Measurements from ENCODE around the gene PRKCH.

PRKCH gene

DNA sequence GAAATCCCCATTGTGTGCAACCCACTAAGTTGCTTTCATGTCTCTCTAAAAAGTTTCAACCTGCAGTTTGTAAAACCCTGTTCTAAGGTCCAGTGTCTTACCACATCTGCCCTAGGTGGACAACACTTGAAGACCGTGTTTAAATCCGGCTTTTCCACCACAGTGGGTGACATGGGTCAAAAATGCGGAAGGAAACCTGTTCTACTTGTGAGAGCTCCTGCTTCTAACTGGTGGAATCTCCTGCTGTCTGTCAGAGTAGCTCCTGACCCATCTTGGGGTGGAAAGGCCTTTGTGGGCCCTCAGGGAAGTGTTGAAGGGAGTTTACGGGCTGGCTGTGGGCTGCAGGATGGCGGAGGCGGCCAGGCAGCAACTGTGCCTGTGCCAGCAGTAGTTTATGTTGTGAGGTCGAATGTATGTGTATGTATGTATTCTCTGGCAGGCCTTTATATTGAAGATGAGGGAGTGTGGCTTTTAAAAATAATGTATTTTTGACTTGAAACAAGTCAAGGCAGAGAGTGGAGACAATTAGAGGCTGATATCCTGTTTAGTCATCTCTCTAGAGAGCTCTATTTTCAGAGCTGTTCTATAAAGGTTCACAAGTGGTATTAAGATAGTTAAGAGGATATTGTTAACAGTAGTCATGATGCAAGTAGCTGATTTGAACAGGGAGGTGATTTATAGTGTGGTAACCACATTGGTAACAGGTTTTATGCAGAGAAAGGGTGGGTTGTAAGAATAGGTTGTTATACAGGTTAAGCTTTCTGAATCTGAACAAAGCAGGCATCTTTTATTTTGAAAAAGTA is 67.0 kb downstream of the PRKCH start:
- H3K79me2 ChIP-seq (ENCODE audit: low read length): no peaks in the 10 kb centered on the region
- H3K4me2 ChIP-seq (ENCODE audit: low read length): no peak overlapping the region
- H3K4me1 ChIP-seq (ENCODE audit: low read length): no peaks in the 10 kb centered on the region
- no peak overlapping the region for H2AFZ ChIP-seq (ENCODE audit: low read depth, low read length)
- no peak overlapping the region for H3K4me3 ChIP-seq (ENCODE audit: low read length)
- H3K27ac ChIP-seq (ENCODE audit: low read length): no peak overlapping the region
- no peaks in the 10 kb centered on the region for H4K20me1 ChIP-seq (ENCODE audit: insufficient read depth, low read length)
- H3K27me3 ChIP-seq (ENCODE audit: low read depth, low read length): peaks cover 17% of the 10 kb centered on the region; the same call in 1 of the 2 replicates
- H3K36me3 ChIP-seq (replicated peaks; ENCODE audit: low read depth, low read length): no peaks in the 10 kb centered on the region
- no peak overlapping the region for H3K9ac ChIP-seq (ENCODE audit: low read length)
- TF ChIP-seq, protein P1, sequence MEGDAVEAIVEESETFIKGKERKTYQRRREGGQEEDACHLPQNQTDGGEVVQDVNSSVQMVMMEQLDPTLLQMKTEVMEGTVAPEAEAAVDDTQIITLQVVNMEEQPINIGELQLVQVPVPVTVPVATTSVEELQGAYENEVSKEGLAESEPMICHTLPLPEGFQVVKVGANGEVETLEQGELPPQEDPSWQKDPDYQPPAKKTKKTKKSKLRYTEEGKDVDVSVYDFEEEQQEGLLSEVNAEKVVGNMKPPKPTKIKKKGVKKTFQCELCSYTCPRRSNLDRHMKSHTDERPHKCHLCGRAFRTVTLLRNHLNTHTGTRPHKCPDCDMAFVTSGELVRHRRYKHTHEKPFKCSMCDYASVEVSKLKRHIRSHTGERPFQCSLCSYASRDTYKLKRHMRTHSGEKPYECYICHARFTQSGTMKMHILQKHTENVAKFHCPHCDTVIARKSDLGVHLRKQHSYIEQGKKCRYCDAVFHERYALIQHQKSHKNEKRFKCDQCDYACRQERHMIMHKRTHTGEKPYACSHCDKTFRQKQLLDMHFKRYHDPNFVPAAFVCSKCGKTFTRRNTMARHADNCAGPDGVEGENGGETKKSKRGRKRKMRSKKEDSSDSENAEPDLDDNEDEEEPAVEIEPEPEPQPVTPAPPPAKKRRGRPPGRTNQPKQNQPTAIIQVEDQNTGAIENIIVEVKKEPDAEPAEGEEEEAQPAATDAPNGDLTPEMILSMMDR (IDR thresholded peaks at IDR 0.05; ENCODE audit: low read depth, low read length): no peak
- no peak for TF ChIP-seq EZH2phosphoT487 (IDR thresholded peaks at IDR 0.05; ENCODE audit: low read depth)
- H3K9me3 ChIP-seq (ENCODE audit: insufficient read depth, low read length): no peaks in the 10 kb centered on the region

DNA sequence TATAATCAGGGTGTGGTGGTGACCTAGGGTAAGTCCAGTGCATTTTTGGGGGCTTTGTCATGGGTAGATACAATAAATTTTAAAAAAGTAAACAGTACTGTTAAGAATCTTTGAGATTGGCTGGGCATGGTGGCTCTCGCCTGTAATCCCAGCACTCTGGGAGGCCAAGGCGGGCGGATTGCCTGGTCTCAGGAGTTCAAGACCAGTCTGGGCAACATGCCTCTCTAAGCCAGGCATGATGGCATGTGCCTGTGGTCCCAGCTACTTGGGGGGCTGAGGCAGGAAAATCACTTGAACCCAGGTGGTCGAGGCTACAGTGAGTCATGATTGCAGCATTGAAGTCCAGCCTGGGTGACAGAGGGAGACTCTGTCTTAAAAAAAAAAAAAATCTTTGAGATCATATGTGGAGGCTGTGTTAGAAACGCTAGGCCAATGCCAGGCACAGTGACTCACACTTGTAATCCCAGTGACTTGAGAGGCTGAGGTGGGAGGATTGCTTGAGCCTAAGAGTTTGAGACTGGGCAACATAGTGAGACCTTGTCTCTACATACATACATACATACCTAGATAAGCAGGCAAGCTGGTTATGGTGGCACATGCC is 67.7 kb downstream of the PRKCH start:
- H2AFZ ChIP-seq (ENCODE audit: low read depth, low read length): no peak overlapping the region
- H3K27me3 ChIP-seq (ENCODE audit: low read depth, low read length): peaks cover 11% of the 10 kb centered on the region; the same call in 1 of the 2 replicates
- no peak overlapping the region for H3K27ac ChIP-seq (ENCODE audit: low read length)
- no peaks in the 10 kb centered on the region for H3K36me3 ChIP-seq (replicated peaks; ENCODE audit: low read depth, low read length)
- H4K20me1 ChIP-seq (ENCODE audit: insufficient read depth, low read length): no peaks in the 10 kb centered on the region
- H3K4me2 ChIP-seq (ENCODE audit: low read length): no peak overlapping the region
- TF ChIP-seq, protein P1 (IDR thresholded peaks at IDR 0.05; ENCODE audit: low read depth, low read length): no peak
- TF ChIP-seq EZH2phosphoT487 (IDR thresholded peaks at IDR 0.05; ENCODE audit: low read depth): no peak
- no peaks in the 10 kb centered on the region for H3K79me2 ChIP-seq (ENCODE audit: low read length)
- no peak overlapping the region for H3K9ac ChIP-seq (ENCODE audit: low read length)
- no peak overlapping the region for H3K4me3 ChIP-seq (ENCODE audit: low read length)
- no peaks in the 10 kb centered on the region for H3K9me3 ChIP-seq (ENCODE audit: insufficient read depth, low read length)
- no peaks in the 10 kb centered on the region for H3K4me1 ChIP-seq (ENCODE audit: low read length)

DNA sequence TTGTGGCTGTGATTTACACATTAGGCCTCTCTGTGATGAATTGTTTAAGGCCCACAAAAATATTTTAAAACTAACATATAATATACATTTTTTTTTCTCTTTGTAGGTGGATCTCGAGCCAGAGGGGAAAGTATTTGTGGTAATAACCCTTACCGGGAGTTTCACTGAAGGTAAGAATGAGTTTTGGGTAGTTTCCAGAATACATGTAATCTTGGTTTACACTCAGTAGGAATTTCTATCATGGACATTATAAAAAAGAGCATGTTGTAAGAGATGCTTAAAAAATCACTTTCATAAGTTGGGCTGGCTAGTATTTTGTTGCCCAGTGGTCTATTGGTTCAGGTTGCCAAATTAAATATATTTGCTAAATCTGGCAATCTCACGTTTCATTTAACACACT is 69.7 kb downstream of the PRKCH start:
- no peaks in the 10 kb centered on the region for H4K20me1 ChIP-seq (ENCODE audit: insufficient read depth, low read length)
- no peak overlapping the region for H3K9ac ChIP-seq (ENCODE audit: low read length)
- no peaks in the 10 kb centered on the region for H3K79me2 ChIP-seq (ENCODE audit: low read length)
- no peaks in the 10 kb centered on the region for H3K4me1 ChIP-seq (ENCODE audit: low read length)
- H3K4me3 ChIP-seq (ENCODE audit: low read length): no peak overlapping the region
- no peak overlapping the region for H2AFZ ChIP-seq (ENCODE audit: low read depth, low read length)
- H3K27ac ChIP-seq (ENCODE audit: low read length): no peak overlapping the region
- H3K36me3 ChIP-seq (replicated peaks; ENCODE audit: low read depth, low read length): no peaks in the 10 kb centered on the region
- peaks cover 1% of the 10 kb centered on the region; the same call in 1 of the 2 replicates for H3K27me3 ChIP-seq (ENCODE audit: low read depth, low read length)
- H3K9me3 ChIP-seq (ENCODE audit: insufficient read depth, low read length): no peaks in the 10 kb centered on the region
- no peak overlapping the region for H3K4me2 ChIP-seq (ENCODE audit: low read length)
- TF ChIP-seq, protein P1 (IDR thresholded peaks at IDR 0.05; ENCODE audit: low read depth, low read length): no peak
- no peak for TF ChIP-seq EZH2phosphoT487 (IDR thresholded peaks at IDR 0.05; ENCODE audit: low read depth)

DNA sequence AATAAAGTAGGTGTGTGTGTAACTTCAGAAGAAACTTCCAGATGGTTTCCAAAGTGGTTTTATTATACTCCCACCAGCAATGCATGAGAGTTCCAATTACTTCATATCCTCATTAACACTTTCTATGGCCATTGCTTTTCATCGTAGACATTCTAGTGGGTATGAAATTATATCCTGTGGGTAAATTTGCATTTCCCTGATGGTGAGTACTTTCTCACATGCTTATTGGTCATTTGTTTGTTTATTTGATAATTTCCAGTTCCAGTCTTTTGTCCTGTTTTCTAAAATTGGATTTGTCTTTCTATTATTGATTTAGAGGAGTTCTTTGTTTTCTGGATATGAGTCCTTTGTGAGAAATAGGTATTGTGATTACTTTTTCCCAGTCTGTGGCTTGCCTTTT is 70.9 kb downstream of the PRKCH start:
- Histone ChIP-seq H3K4me1 (ENCODE audit: low read length) (no peaks in the 10 kb centered on the region), H3K27ac (ENCODE audit: low read length) (no peak overlapping the region), H3K36me3 (replicated peaks; ENCODE audit: low read depth, low read length) (no peaks in the 10 kb centered on the region), H3K9me3 (ENCODE audit: insufficient read depth, low read length) (no peaks in the 10 kb centered on the region), H3K9ac (ENCODE audit: low read length) (no peak overlapping the region), H3K4me2 (ENCODE audit: low read length) (no peak overlapping the region), H3K4me3 (ENCODE audit: low read length) (no peak overlapping the region), H3K27me3 (ENCODE audit: low read depth, low read length) (no peaks in the 10 kb centered on the region), H2AFZ (ENCODE audit: low read depth, low read length) (no peak overlapping the region), H4K20me1 (ENCODE audit: insufficient read depth, low read length) (no peaks in the 10 kb centered on the region), H3K79me2 (ENCODE audit: low read length) (no peaks in the 10 kb centered on the region)
- TF ChIP-seq, protein P1 (IDR thresholded peaks at IDR 0.05; ENCODE audit: low read depth, low read length): no peak
- TF ChIP-seq EZH2phosphoT487 (IDR thresholded peaks at IDR 0.05; ENCODE audit: low read depth): no peak
